ENCODE data around the gene SLC7A10.

DNA sequence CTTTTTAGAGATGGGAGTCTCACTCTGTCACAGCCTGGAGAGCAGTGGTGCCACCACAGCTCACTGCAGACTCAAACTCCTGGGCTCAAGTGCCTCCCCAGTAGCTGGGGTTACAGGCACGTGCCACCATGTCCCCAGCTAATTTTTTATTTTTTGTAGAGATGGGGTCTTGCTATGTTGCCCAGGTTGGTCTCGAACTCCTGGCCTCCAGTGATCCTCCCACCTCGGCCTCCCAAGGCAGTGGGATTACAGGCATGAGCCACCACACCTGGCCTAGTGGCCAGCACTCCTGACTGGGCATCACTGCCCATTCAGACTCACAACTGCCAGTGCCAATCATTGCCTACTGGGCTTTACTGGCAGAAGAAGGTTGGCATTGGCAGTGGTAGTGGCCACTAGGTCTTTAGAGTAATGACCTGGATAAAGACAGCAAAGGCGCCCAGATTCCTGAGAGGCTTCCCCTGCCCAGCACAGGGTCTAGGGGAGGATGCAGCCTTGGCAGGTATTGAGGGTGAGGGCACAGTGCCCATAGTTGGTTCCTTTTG lies 26.8 kb upstream of the SLC7A10 start:
- TF ChIP-seq, protein P1, sequence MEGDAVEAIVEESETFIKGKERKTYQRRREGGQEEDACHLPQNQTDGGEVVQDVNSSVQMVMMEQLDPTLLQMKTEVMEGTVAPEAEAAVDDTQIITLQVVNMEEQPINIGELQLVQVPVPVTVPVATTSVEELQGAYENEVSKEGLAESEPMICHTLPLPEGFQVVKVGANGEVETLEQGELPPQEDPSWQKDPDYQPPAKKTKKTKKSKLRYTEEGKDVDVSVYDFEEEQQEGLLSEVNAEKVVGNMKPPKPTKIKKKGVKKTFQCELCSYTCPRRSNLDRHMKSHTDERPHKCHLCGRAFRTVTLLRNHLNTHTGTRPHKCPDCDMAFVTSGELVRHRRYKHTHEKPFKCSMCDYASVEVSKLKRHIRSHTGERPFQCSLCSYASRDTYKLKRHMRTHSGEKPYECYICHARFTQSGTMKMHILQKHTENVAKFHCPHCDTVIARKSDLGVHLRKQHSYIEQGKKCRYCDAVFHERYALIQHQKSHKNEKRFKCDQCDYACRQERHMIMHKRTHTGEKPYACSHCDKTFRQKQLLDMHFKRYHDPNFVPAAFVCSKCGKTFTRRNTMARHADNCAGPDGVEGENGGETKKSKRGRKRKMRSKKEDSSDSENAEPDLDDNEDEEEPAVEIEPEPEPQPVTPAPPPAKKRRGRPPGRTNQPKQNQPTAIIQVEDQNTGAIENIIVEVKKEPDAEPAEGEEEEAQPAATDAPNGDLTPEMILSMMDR (conservative IDR thresholded peaks at IDR 0.05; ENCODE audit: low read length) = no peak
- no peak for TF ChIP-seq EZH2phosphoT487 (IDR thresholded peaks at IDR 0.05; ENCODE audit: borderline replicate concordance, low read depth, low read length)
